K562 (cell line): ENCODE results near the gene TNN. TPM values are rescaled to one million over a fixed set of nuclear protein-coding genes. Genes with fewer than 3 reads are reported as not detected.

Experiments used
- ATAC-seq: fragments of 200-7000 bp; cut with Tn5 transposase; 3 replicates; pipeline ENCODE4 v1.9.1; 2020; ENCODE audit warnings: moderate library complexity
- BruUV-seq: library from RNA; stranded (reverse); fragments of 400-500 nt; replicated peaks from 2 replicates; lab custom pipeline; 2021; lab: Mats Ljungman, UMichigan
- CTCF ChIA-PET: fragments of 300-600 bp; formaldehyde crosslinking; extraction: SDS; loops from one replicate; lab custom pipeline; 2021; ENCODE audit warnings: low intra/inter-chr PET ratio; lab: Yijun Ruan, JAX
- POLR2A ChIA-PET: fragments of 300-600, 350-650 bp; sonication (Branson Sonifier 250); formaldehyde crosslinking; extraction: SDS; loops from one replicate; lab custom pipeline; 2021; ENCODE audit warnings: antibody characterized with exemption, inconsistent platforms; lab: Yijun Ruan, JAX
- DNase-seq, 4 experiments: peaks; one replicate each; pipeline versions ENCODE4 v3.0.0 to v3.0.0-alpha.2; 2011 to 2018; ENCODE audit warnings: low spot score in 3 of 4, mixed read lengths in 3 of 4; ENCODE audit errors: extremely low read depth in 1 of 4
- FAIRE-seq: peaks from 2 replicates; lab custom pipeline; 2011; peaks lifted over from hg19 to GRCh38; lab: Jason Lieb, UNC
- H2AFZ ChIP-seq: 2 replicates; pipeline ENCODE4 v1.6.0; 2011; ENCODE audit warnings: low read depth, low read length, control low read depth, inconsistent platforms
- H3K27ac ChIP-seq: fragments of 200-600 bp; 3 replicates; pipeline ENCODE4 v1.8.0; 2011; ENCODE audit warnings: low read depth, mild to moderate bottlenecking, control low read depth, inconsistent platforms, low read length, moderate library complexity, mixed read lengths; ENCODE audit errors: extremely low read depth
- H3K27me3 ChIP-seq, 2 experiments: fragments of 300-600 bp in 1 of 2; 2 replicates in 1 of 2; 3 replicates in 1 of 2; pipeline versions ENCODE4 v1.6.0 to v1.8.0; 2011; ENCODE audit warnings: inconsistent platforms in 2 of 2, low read length in 2 of 2, mild to moderate bottlenecking in 1 of 2, mixed read lengths in 1 of 2, moderate library complexity in 1 of 2; ENCODE audit not compliant: control insufficient read depth in 2 of 2, insufficient read depth in 2 of 2
- H3K36me3 ChIP-seq: fragments of 300-600 bp; 3 replicates; pipeline ENCODE4 v1.8.0; 2011; ENCODE audit warnings: mild to moderate bottlenecking, low read length, inconsistent platforms; ENCODE audit not compliant: control insufficient read depth, insufficient read depth
- H3K4me1 ChIP-seq, 2 experiments: fragments of 200-600 bp in 1 of 2; replicated peaks in 1 of 2; 2 replicates in 1 of 2; 3 replicates in 1 of 2; pipeline versions ENCODE4 v1.5.1 to v1.8.0; 2011; ENCODE audit warnings: inconsistent platforms in 2 of 2, low read length in 2 of 2, mild to moderate bottlenecking in 1 of 2, mixed read lengths in 1 of 2, moderate library complexity in 1 of 2; ENCODE audit not compliant: control insufficient read depth in 2 of 2, insufficient read depth in 2 of 2
- H3K4me2 ChIP-seq: 2 replicates; pipeline ENCODE4 v1.6.1; 2011; ENCODE audit warnings: low read length, control low read depth, inconsistent platforms, mixed read lengths; ENCODE audit not compliant: insufficient read depth
- H3K4me3 ChIP-seq: fragments of 200-600 bp; sonication (generic), shearing (Covaris generic); 2 replicates; pipeline ENCODE4 v1.5.1; 2016; ENCODE audit warnings: control low read depth, inconsistent platforms
- H3K79me2 ChIP-seq: fragments of 200-600 bp; 3 replicates; pipeline ENCODE4 v1.8.0; 2011; ENCODE audit warnings: low read length, inconsistent platforms; ENCODE audit not compliant: control insufficient read depth, insufficient read depth
- H3K9ac ChIP-seq, 2 experiments: 2 replicates each; pipeline versions ENCODE4 v1.6.0 to v1.6.1; 2011; ENCODE audit warnings: low read depth in 2 of 2, low read length in 2 of 2, control low read depth in 1 of 2, inconsistent platforms in 1 of 2, mild to moderate bottlenecking in 1 of 2, mixed read lengths in 1 of 2; ENCODE audit not compliant: insufficient read depth in 1 of 2
- H3K9me1 ChIP-seq: one replicate; pipeline ENCODE4 v1.6.0; 2011; ENCODE audit warnings: inconsistent platforms, mild to moderate bottlenecking, low read length, moderate library complexity; ENCODE audit not compliant: control insufficient read depth, insufficient read depth
- H3K9me3 ChIP-seq: replicated peaks from 2 replicates; pipeline ENCODE4 v1.5.1; 2011; ENCODE audit warnings: low read depth, low read length, inconsistent platforms; ENCODE audit not compliant: control insufficient read depth, insufficient read depth
- H4K20me1 ChIP-seq: replicated peaks from 2 replicates; pipeline ENCODE4 v1.6.1; 2011; ENCODE audit warnings: low read length, inconsistent platforms, mixed read lengths; ENCODE audit not compliant: control insufficient read depth, insufficient read depth
- ARNT ChIP-seq, 2 experiments: fragments of 450-650 bp; IDR thresholded peaks; 2 replicates each; pipeline ENCODE4 v1.6.1; 2016; ENCODE audit warnings: mild to moderate bottlenecking in 1 of 2
- CC2D1A ChIP-seq: fragments of 450-650 bp; IDR thresholded peaks from 2 replicates; pipeline ENCODE4 v1.6.1; 2017; ENCODE audit warnings: mild to moderate bottlenecking
- FOSL1 ChIP-seq: fragments of 200-800 bp; sonication (Bioruptor generic); conservative IDR thresholded peaks from 2 replicates; pipeline ENCODE4 v1.6.1; 2016; ENCODE audit warnings: missing genetic modification characterization, missing compliant biosample characterization
- JUN ChIP-seq, 2 experiments: sonication (generic) in 1 of 2; formaldehyde crosslinking in 1 of 2; IDR thresholded peaks; 2 replicates each; pipeline versions ENCODE4 v1.6.1 to v1.8.0; 2012 to 2022; ENCODE audit warnings: borderline replicate concordance in 2 of 2, mild to moderate bottlenecking in 2 of 2, improper control_type of control experiment in 1 of 2, low read depth in 1 of 2, low read length in 1 of 2, missing genetic modification reagents in 1 of 2
- NFE2 ChIP-seq: IDR thresholded peaks from 2 replicates; pipeline ENCODE4 v1.6.1; 2014; ENCODE audit warnings: antibody characterized with exemption, low read depth
- RAD21 ChIP-seq, 2 experiments: fragments of 250-450 bp in 1 of 2; fragments of 450-650 bp in 1 of 2; sonication (Bioruptor Pico) in 1 of 2; formaldehyde crosslinking in 1 of 2; IDR thresholded peaks in 1 of 2; conservative IDR thresholded peaks in 1 of 2; 2 replicates each; pipeline versions ENCODE4 v1.4.0 to v1.8.0; 2020 to 2022; ENCODE audit warnings: mild to moderate bottlenecking in 2 of 2, moderate library complexity in 1 of 2
- SP1 ChIP-seq: sonication (generic); formaldehyde crosslinking; IDR thresholded peaks from 2 replicates; pipeline ENCODE4 v1.8.1; 2022; ENCODE audit warnings: mild to moderate bottlenecking, missing genetic modification reagents
- TAF9B ChIP-seq: fragments of 450-650 bp; IDR thresholded peaks from 2 replicates; pipeline ENCODE4 v1.6.1; 2018; ENCODE audit warnings: mild to moderate bottlenecking; ENCODE audit not compliant: partially characterized antibody
- WGBS: fragments of 100-300 bp; shearing (Covaris generic); methylation state at CpG from one replicate; pipeline ENCODE4 v1.1.6; 2016; ENCODE audit warnings: low coverage, mixed read lengths; ENCODE audit not compliant: insufficient coverage; ENCODE audit errors: missing lambda C conversion rate; 5-methylcytosine and 5-hydroxymethylcytosine counted together
- in situ Hi-C: fragments of 300-500 bp; cut with MboI; formaldehyde crosslinking; loops from 4 replicates; pipeline ENCODE4 v1.15.0; 2018; ENCODE audit warnings: inconsistent platforms, mixed read lengths
- intact Hi-C: fragments of 100-400 bp; cut with micrococcal nuclease; formaldehyde crosslinking; loops from 2 replicates; pipeline ENCODE4 v1.14.2; 2022
- polyA plus RNA-seq, 8 experiments: library from polyadenylated mRNA; depleted of rRNA in 4 of 8; stranded (reverse) in 5 of 8; unstranded in 3 of 8; fragments of >200 nt; fragmentation: Nextera tagmentation in 2 of 8; fragmentation: Illumina TruSeq in 1 of 8; extraction: Ambion mirVana in 2 of 8; extraction: Trizol in 1 of 8; gene quantifications; 2 replicates each; pipeline versions ENCODE4 v1.2.1 to v1.2.3, GENCODE V29; 2011 to 2014; ENCODE audit warnings: inconsistent platforms in 1 of 8, missing spikeins in 1 of 8
- total RNA-seq, 7 experiments: library from RNA; depleted of rRNA in 6 of 7; stranded (reverse); fragments of >200 nt in 6 of 7; fragmentation: Illumina TruSeq in 2 of 7; extraction: Trizol in 2 of 7; gene quantifications; 2 replicates each; pipeline versions ENCODE4 v1.2.1 to v1.2.3, GENCODE V29; 2011 to 2021; ENCODE audit warnings: low replicate concordance in 1 of 7
- TF ChIP-seq, protein P1 (sequence below): fragments of 250-450 bp; sonication (Bioruptor Pico); IDR thresholded peaks from 2 replicates; pipeline ENCODE4 v1.4.0; 2020
- TF ChIP-seq, protein P2 (sequence below): sonication (generic); formaldehyde crosslinking; IDR thresholded peaks from 2 replicates; pipeline ENCODE4 v1.8.1; 2023; ENCODE audit warnings: mild to moderate bottlenecking, missing genetic modification reagents
- TF ChIP-seq, protein P3 (sequence below): fragments of 450-650 bp; IDR thresholded peaks from one replicate; pipeline ENCODE4 v1.6.1; 2018; ENCODE audit warnings: mild to moderate bottlenecking, moderate library complexity; ENCODE audit not compliant: partially characterized antibody

The TNN gene
- total and polyA plus RNA-seq, 9 of the 15 experiments (the other 6 are each of a cell fraction or from before 2014, with no cell fraction given): 0.01 to 0.09 (median 0.07) TPM; not detected in 4

DNA sequence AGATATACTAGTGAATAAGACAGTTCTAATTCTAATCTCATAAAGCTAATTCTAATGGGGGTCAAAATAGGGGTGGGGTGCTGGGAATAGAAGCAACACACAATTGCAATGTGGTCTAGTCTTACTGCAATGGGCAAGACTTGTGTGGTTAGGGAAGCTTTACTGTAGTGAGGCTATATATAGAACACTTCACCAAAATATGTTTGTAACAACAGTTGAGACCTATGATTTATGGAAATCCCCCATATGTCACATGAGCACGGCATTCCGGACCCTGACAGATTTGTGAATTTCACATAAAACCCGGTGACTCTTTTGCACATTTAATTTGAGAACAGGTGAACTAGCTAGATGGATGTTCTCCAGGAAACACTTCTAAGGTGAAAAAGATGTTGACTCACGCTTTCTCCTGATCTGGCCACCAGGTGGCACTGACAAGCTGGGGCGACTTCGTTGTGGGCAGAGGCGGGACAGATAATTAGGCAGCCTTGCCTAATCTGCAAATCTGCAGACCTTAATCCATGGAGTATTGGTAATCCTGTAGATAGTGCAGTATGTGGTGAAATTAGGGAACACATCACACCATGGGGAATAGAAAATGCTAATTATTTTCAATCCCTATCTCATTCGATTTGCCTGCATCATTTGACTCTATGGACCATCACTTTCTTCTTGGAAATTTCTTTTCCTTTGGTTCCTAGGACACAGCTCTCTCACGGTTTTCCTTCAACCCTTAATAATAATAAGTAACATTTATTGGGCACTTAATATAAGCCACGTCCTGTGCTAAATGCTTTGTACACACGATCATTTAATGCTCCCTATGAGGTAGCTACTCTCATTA, 87.2 kb downstream of the TNN start:
- H3K79me2 ChIP-seq: no peaks in the 10 kb centered on the region
- FAIRE-seq: peak; percentile 98
- no peak overlapping the region for H3K4me3 ChIP-seq
- in situ Hi-C loops: no loop called here
- POLR2A ChIA-PET: interaction anchor here (0.6 to 3.0 kb wide), 5 partner anchors 8 to 184 kb away, joined by 3 to 9 read pairs (median 3); no protein-coding TSS in a partner anchor
- intact Hi-C loops: loop anchor here (1.0 to 5.0 kb wide), 4 partner anchors 66 to 1688 kb away; no protein-coding TSS in a partner anchor
- no peaks in the 10 kb centered on the region for H3K9me1 ChIP-seq
- WGBS: 0% methylated on average over 11 of the region's 11 CpGs
- ATAC-seq: peak; percentile 77
- H3K36me3 ChIP-seq: no peaks in the 10 kb centered on the region
- no peak overlapping the region for H3K9ac ChIP-seq
- no peak overlapping the region for H2AFZ ChIP-seq
- CTCF ChIA-PET: interaction anchor here (0.5 to 4.0 kb wide), 9 partner anchors 10 to 1688 kb away, joined by 3 to 49 read pairs (median 4); no protein-coding TSS in a partner anchor
- peaks cover 11 to 35% of the 10 kb centered on the region in 2 experiments for H3K27me3 ChIP-seq
- no peak overlapping the region for H3K27ac ChIP-seq
- no peak overlapping the region for H3K4me2 ChIP-seq
- no peaks in the 10 kb centered on the region; the same call in 1 of the 2 replicates for H4K20me1 ChIP-seq
- no TSS peak for BruUV-seq
- H3K9me3 ChIP-seq: no peaks in the 10 kb centered on the region
- DNase-seq: peak; percentile 71 to 81 (median 80)
- no peaks in the 10 kb centered on the region for H3K4me1 ChIP-seq
- no peak for TF ChIP-seq TAF9B
- 0 out of 2 replicates have a peak, but pooled peaks have one; percentile 39 for TF ChIP-seq SP1
- TF ChIP-seq, protein P1, sequence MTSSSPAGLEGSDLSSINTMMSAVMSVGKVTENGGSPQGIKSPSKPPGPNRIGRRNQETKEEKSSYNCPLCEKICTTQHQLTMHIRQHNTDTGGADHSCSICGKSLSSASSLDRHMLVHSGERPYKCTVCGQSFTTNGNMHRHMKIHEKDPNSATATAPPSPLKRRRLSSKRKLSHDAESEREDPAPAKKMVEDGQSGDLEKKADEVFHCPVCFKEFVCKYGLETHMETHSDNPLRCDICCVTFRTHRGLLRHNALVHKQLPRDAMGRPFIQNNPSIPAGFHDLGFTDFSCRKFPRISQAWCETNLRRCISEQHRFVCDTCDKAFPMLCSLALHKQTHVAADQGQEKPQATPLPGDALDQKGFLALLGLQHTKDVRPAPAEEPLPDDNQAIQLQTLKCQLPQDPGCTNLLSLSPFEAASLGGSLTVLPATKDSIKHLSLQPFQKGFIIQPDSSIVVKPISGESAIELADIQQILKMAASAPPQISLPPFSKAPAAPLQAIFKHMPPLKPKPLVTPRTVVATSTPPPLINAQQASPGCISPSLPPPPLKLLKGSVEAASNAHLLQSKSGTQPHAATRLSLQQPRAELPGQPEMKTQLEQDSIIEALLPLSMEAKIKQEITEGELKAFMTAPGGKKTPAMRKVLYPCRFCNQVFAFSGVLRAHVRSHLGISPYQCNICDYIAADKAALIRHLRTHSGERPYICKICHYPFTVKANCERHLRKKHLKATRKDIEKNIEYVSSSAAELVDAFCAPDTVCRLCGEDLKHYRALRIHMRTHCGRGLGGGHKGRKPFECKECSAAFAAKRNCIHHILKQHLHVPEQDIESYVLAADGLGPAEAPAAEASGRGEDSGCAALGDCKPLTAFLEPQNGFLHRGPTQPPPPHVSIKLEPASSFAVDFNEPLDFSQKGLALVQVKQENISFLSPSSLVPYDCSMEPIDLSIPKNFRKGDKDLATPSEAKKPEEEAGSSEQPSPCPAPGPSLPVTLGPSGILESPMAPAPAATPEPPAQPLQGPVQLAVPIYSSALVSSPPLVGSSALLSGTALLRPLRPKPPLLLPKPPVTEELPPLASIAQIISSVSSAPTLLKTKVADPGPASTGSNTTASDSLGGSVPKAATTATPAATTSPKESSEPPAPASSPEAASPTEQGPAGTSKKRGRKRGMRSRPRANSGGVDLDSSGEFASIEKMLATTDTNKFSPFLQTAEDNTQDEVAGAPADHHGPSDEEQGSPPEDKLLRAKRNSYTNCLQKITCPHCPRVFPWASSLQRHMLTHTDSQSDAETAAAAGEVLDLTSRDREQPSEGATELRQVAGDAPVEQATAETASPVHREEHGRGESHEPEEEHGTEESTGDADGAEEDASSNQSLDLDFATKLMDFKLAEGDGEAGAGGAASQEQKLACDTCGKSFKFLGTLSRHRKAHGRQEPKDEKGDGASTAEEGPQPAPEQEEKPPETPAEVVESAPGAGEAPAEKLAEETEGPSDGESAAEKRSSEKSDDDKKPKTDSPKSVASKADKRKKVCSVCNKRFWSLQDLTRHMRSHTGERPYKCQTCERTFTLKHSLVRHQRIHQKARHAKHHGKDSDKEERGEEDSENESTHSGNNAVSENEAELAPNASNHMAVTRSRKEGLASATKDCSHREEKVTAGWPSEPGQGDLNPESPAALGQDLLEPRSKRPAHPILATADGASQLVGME (CRISPR knock-in tag): 0 out of 2 replicates have a peak, but pooled peaks have one; percentile 67
- TF ChIP-seq JUN (IDR thresholded peaks at IDR 0.05; ENCODE audit: borderline replicate concordance, low read depth, low read length): no peak
- no peak for TF ChIP-seq JUN (CRISPR knock-in tag; IDR thresholded peaks at IDR 0.05; ENCODE audit: borderline replicate concordance)
- TF ChIP-seq CC2D1A: 0 out of 2 replicates have a peak, but pooled peaks have one; percentile 27
- TF ChIP-seq, protein P2, sequence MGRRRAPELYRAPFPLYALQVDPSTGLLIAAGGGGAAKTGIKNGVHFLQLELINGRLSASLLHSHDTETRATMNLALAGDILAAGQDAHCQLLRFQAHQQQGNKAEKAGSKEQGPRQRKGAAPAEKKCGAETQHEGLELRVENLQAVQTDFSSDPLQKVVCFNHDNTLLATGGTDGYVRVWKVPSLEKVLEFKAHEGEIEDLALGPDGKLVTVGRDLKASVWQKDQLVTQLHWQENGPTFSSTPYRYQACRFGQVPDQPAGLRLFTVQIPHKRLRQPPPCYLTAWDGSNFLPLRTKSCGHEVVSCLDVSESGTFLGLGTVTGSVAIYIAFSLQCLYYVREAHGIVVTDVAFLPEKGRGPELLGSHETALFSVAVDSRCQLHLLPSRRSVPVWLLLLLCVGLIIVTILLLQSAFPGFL (CRISPR knock-in tag): no peak
- 0 out of 4 replicates have a peak, but pooled peaks of 1 of the 2 experiments have one; percentile 37 for TF ChIP-seq ARNT (IDR thresholded peaks at IDR 0.05)
- TF ChIP-seq, protein P3, sequence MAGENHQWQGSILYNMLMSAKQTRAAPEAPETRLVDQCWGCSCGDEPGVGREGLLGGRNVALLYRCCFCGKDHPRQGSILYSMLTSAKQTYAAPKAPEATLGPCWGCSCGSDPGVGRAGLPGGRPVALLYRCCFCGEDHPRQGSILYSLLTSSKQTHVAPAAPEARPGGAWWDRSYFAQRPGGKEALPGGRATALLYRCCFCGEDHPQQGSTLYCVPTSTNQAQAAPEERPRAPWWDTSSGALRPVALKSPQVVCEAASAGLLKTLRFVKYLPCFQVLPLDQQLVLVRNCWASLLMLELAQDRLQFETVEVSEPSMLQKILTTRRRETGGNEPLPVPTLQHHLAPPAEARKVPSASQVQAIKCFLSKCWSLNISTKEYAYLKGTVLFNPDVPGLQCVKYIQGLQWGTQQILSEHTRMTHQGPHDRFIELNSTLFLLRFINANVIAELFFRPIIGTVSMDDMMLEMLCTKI: no peak
- TF ChIP-seq FOSL1 (tag): peak; percentile 38; the same call in 1 of the 2 replicates
- peak; percentile 98 to 99 for TF ChIP-seq RAD21 (CRISPR knock-in tag; conservative IDR thresholded peaks at IDR 0.05 in 1 of 2, IDR thresholded peaks at IDR 0.05 in 1 of 2)
- peak; percentile 97 for TF ChIP-seq NFE2
